Gastroesophageal sphincter (tissue), 4 donors: Measurements from ENCODE around the gene ARMH1. TPM values are rescaled to one million over a fixed set of nuclear protein-coding genes. Genes with fewer than 3 reads are reported as not detected.

Experiments used
- ATAC-seq: fragments of 150-250 bp; one replicate; pipeline ENCODE4 v1.9.1; 2016; ENCODE audit warnings: mild to moderate bottlenecking, moderate library complexity
- H3K27ac ChIP-seq, 4 donors: fragments of 200-600 bp; sonication (generic) in 3 of 4; 1 replicate in 3 of 4; 2 replicates in 1 of 4; pipeline ENCODE4 v1.5.1; 2016 to 2019
- H3K27me3 ChIP-seq: fragments of 200-600 bp; sonication (generic); one replicate; pipeline ENCODE4 v1.5.1; 2019
- H3K36me3 ChIP-seq, 2 donors: fragments of 200-600 bp; sonication (generic); one replicate each; pipeline ENCODE4 v1.5.1; 2019; ENCODE audit warnings: control low read depth in 1 of 2
- H3K4me1 ChIP-seq, 3 donors: fragments of 200-600 bp; sonication (generic); 1 replicate in 2 of 3; 2 replicates in 1 of 3; pipeline ENCODE4 v1.5.1; 2016 to 2019; ENCODE audit warnings: control low read depth in 2 of 3
- H3K4me3 ChIP-seq, 2 donors: fragments of 200-600 bp; sonication (generic); one replicate each; pipeline ENCODE4 v1.5.1; 2019; ENCODE audit warnings: mild to moderate bottlenecking in 1 of 2, moderate library complexity in 1 of 2
- H3K9me3 ChIP-seq, 3 donors: fragments of 200-600 bp; sonication (generic); one replicate each; pipeline ENCODE4 v1.5.1; 2017 to 2019; ENCODE audit warnings: control low read depth in 2 of 3
- EP300 ChIP-seq: sonication (generic); formaldehyde crosslinking; IDR thresholded peaks from one replicate; pipeline ENCODE4 v1.6.1; 2017; ENCODE audit warnings: antibody characterized with exemption, mild to moderate bottlenecking
- POLR2A ChIP-seq, 2 donors: fragments of 450-650 bp; IDR thresholded peaks; one replicate each; pipeline ENCODE4 v1.6.1; 2017; ENCODE audit warnings: antibody characterized with exemption in 2 of 2, mild to moderate bottlenecking in 2 of 2, moderate library complexity in 1 of 2
- POLR2AphosphoS5 ChIP-seq: sonication (generic); formaldehyde crosslinking; IDR thresholded peaks from one replicate; pipeline ENCODE4 v1.6.1; 2017; ENCODE audit warnings: antibody characterized with exemption
- WGBS, 2 donors: methylation state at CpG; one replicate each; pipeline ENCODE4 v1.1.5; 2018; ENCODE audit warnings: low coverage in 1 of 2; 5-methylcytosine and 5-hydroxymethylcytosine counted together
- total RNA-seq, 4 donors: library from RNA; depleted of rRNA; stranded (reverse); fragments of >200 nt; gene quantifications; one replicate each; pipeline ENCODE4 v1.1.0, GENCODE V29; 2016
- TF ChIP-seq, protein P1 (sequence below), 4 experiments: fragments of 200-600 bp in 2 of 4; fragments of 450-650 bp in 2 of 4; sonication (generic) in 1 of 4; IDR thresholded peaks; one replicate each; pipeline ENCODE4 v1.5.1; 2017 to 2019; ENCODE audit warnings: antibody characterized with exemption in 4 of 4, mild to moderate bottlenecking in 2 of 4, moderate library complexity in 2 of 4

ARMH1 gene
- total RNA-seq, 4 donors from 2014 or later, result 0.66 to 3.0 (median 1.3) TPM

DNA sequence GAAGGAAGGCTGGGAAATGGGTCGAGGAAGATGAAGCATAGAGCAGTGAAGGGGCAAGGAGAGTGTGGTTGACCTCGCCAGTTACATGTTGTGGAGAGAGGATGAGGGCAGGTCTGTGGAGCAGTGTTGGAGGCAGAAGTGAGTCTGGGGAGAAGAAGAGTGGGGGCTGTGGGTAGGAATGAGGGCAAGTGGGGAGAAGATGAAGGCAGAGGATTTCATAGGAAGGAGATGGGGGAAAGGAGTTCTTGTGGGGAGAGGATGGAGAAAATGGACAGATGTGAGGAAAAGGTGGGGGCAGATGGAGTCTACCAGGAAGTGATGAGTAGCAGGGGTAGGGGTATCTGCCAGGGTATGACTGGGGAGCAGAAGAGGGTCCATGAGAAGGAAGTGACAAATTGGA, 3.6 kb downstream of the ARMH1 start:
- Histone ChIP-seq H3K36me3 (no peaks in the 10 kb centered on the region), H3K4me3 (no peak overlapping the region), H3K4me1 (peaks cover 0 to 33% (median 3%) of the 10 kb centered on the region in 3 donors), H3K9me3 (no peaks in the 10 kb centered on the region), H3K27ac (no peak overlapping the region), H3K27me3 (no peaks in the 10 kb centered on the region)
- 93% methylated on average over 2 of the region's 2 CpGs; no CpG with 5 or more reads in 1 of the 2 donors for WGBS, 2 donors
- ATAC-seq, result no peak
- TF ChIP-seq EP300 (no peak), POLR2A (IDR thresholded peaks at IDR 0.05) (no peak), POLR2AphosphoS5 (no peak)
- TF ChIP-seq, protein P1, sequence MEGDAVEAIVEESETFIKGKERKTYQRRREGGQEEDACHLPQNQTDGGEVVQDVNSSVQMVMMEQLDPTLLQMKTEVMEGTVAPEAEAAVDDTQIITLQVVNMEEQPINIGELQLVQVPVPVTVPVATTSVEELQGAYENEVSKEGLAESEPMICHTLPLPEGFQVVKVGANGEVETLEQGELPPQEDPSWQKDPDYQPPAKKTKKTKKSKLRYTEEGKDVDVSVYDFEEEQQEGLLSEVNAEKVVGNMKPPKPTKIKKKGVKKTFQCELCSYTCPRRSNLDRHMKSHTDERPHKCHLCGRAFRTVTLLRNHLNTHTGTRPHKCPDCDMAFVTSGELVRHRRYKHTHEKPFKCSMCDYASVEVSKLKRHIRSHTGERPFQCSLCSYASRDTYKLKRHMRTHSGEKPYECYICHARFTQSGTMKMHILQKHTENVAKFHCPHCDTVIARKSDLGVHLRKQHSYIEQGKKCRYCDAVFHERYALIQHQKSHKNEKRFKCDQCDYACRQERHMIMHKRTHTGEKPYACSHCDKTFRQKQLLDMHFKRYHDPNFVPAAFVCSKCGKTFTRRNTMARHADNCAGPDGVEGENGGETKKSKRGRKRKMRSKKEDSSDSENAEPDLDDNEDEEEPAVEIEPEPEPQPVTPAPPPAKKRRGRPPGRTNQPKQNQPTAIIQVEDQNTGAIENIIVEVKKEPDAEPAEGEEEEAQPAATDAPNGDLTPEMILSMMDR (IDR thresholded peaks at IDR 0.05), result no peak

DNA sequence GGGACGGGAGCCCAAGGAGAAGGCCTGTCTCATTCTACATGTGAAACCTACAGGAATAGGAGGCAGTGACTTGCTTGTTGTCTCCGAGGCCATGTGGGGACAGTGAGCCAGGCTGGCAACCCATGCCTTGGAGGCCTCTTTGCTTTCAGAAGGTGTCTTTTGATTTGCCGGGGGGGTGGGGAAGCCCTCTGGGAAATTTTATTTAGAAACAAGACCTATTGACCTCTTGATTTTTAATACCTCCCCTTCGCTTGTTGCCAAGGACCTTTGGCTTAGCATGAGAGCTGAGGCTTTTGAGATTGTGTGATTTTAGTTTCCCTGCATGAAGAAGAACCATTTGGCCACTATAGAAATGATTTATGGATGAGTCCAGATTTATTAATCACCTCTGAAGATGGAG, 4.1 kb downstream of the ARMH1 start:
- H3K4me3 ChIP-seq, result no peak overlapping the region
- no peak overlapping the region for H3K27ac ChIP-seq
- no peaks in the 10 kb centered on the region for H3K27me3 ChIP-seq
- TF ChIP-seq POLR2A (IDR thresholded peaks at IDR 0.05), result no peak
- no peak for TF ChIP-seq POLR2AphosphoS5
- TF ChIP-seq, protein P1 (IDR thresholded peaks at IDR 0.05), result no peak
- no peak for TF ChIP-seq EP300
- WGBS, 2 donors, result 75% methylated on average over 4 of the region's 4 CpGs; no CpG with 5 or more reads in 1 of the 2 donors
- H3K4me1 ChIP-seq, result peaks cover 0 to 28% (median 0%) of the 10 kb centered on the region in 3 donors
- H3K36me3 ChIP-seq, result no peaks in the 10 kb centered on the region
- ATAC-seq, result no peak
- no peaks in the 10 kb centered on the region for H3K9me3 ChIP-seq

DNA sequence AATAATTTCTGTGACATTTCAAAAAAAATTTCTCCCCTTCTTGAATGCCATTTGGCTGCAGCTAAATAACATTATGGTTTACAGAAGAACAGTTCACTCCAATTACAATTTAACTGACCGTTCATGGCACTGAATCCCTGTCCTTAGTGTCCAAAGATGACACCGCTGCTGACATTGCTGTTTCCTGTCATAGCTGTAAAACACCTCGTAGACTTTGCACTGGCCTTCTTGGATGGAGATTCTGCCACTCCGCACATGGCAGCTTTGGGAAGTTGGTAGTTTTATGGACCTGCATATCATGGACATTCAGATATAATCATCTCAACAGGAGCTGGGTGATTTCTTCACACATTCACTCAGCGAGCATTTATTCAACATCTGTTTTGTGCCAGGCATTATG, 5.0 kb downstream of the ARMH1 start:
- H3K27me3 ChIP-seq, result no peaks in the 10 kb centered on the region
- no peak for ATAC-seq
- no peaks in the 10 kb centered on the region for H3K36me3 ChIP-seq
- H3K4me1 ChIP-seq, result peaks cover 0 to 27% (median 0%) of the 10 kb centered on the region in 3 donors
- no peak overlapping the region for H3K4me3 ChIP-seq
- 88 to 96% methylated on average over 4 to 5 of the region's 5 CpGs for WGBS, 2 donors
- no peaks in the 10 kb centered on the region for H3K9me3 ChIP-seq
- H3K27ac ChIP-seq, result no peak overlapping the region
- no peak for TF ChIP-seq POLR2A (IDR thresholded peaks at IDR 0.05)
- TF ChIP-seq, protein P1 (IDR thresholded peaks at IDR 0.05), result no peak

DNA sequence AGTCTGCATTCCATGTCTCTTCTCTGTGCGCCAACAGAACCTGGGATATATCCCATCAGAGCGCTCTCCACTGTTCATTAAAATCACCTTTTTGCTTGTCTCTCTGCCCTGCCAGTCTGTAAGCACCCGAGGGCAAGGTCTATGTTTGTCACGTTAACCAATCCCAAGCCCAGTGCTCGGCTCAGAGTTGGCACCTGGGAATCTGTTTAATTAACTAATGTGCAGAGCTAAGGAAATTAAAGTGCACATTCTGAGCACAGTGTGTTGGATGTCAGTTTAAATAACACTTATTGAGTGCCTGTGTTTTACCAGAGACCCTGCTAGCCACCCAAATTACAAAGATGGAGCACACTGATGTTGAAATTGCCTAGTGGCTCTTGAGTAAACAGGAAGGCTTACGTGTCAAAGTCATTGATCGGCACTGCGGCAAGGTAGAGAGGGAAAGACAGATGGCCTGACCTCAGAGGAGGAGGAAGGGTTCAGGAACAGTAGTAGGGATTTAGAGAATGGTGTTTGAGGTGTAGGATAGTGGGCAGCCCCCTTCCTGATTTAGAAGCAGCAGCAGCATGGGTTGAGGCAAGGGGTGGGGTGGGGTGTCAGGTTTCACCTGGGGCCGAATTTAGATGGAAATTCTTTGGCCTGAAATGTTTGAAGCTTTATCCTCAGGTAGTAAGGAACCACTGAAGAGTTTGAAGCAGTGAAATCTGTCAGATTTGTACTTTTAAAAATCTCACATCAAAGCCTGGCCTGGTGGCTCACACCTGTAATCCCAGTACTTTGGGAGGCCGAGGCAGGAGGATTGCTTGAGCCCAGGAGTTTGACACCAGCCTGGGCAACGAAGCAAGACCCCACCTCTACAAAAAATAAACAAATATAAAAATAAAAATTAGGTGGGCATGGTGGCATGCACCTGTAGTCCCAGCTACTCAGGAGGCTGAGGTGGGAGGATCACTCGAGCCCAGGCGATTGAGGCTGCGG, 7.7 kb downstream of the ARMH1 start:
- H3K27me3 ChIP-seq, result no peaks in the 10 kb centered on the region
- ATAC-seq, result no peak
- WGBS, 2 donors, result 79 to 80% methylated on average over 10 to 11 of the region's 14 CpGs
- no peak overlapping the region for H3K4me3 ChIP-seq
- no peak overlapping the region for H3K27ac ChIP-seq
- no peaks in the 10 kb centered on the region for H3K9me3 ChIP-seq
- no peaks in the 10 kb centered on the region for H3K36me3 ChIP-seq
- no peak for TF ChIP-seq POLR2AphosphoS5
- TF ChIP-seq, protein P1 (IDR thresholded peaks at IDR 0.05), result no peak
- no peak for TF ChIP-seq POLR2A (IDR thresholded peaks at IDR 0.05)
- no peak for TF ChIP-seq EP300
- H3K4me1 ChIP-seq, result peaks cover 0 to 4% (median 0%) of the 10 kb centered on the region in 3 donors

DNA sequence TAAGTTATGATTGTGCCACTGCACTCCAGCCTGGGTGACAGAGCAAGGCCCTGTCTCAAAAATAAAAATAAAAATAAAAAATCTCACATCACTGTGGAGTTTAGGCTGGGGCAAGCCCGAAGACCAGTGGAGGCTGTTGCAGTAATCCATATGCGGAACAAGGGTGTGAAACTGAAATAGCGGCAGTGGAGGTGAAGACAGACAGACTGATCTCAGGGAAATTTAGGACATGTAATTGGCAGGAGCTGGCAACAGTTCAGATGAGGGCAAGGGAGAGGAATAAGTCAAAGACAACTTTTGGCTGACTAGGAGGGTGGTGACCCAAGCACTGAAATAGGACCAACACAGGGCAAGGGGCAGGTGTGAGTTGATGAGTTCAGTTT, 8.4 kb downstream of the ARMH1 start:
- H3K36me3 ChIP-seq, result no peaks in the 10 kb centered on the region
- no peak for ATAC-seq
- TF ChIP-seq, protein P1 (IDR thresholded peaks at IDR 0.05), result no peak
- TF ChIP-seq EP300 (no peak), POLR2AphosphoS5 (no peak), POLR2A (IDR thresholded peaks at IDR 0.05) (no peak)
- H3K9me3 ChIP-seq, result no peaks in the 10 kb centered on the region
- no peak overlapping the region for H3K4me3 ChIP-seq
- no peaks in the 10 kb centered on the region for H3K4me1 ChIP-seq
- H3K27me3 ChIP-seq, result no peaks in the 10 kb centered on the region
- WGBS, 2 donors, result 100% methylated on average over 2 to 3 of the region's 3 CpGs
- no peak overlapping the region for H3K27ac ChIP-seq
